Activated CD4-positive, alpha-beta memory T cell treated with anti-CD3 and anti-CD28 coated beads, Interleukin-2, amount 10 ng/mL, durations not matched to agents 7 days and 5 days (primary cell): ENCODE measurements around the gene PRKCQ. TPM values are rescaled to one million over a fixed set of nuclear protein-coding genes. Genes with fewer than 3 reads are reported as not detected.

Source experiments
- CTCF ChIA-PET: fragments of 350-600 bp; sonication (Branson Sonifier 250); formaldehyde crosslinking; loops from one replicate; lab custom pipeline; 2021; ENCODE audit warnings: antibody characterized with exemption, inconsistent platforms; lab: Charles Lee
- POLR2A ChIA-PET: fragments of 350-600 bp; sonication (Branson Sonifier 250); formaldehyde crosslinking; loops from one replicate; lab custom pipeline; 2021; ENCODE audit warnings: antibody characterized with exemption; lab: Charles Lee
- DNase-seq: peaks from one replicate; pipeline ENCODE4 v3.0.0-alpha.2; 2020
- H3K27ac Mint-ChIP-seq: one replicate; pipeline ENCODE4 v1.8.0; 2021; ENCODE audit warnings: mild to moderate bottlenecking, mixed read lengths
- H3K27me3 Mint-ChIP-seq: one replicate; pipeline ENCODE4 v1.8.0; 2021; ENCODE audit warnings: mixed read lengths
- H3K36me3 Mint-ChIP-seq: one replicate; pipeline ENCODE4 v1.8.0; 2021; ENCODE audit warnings: low read depth, mixed read lengths
- H3K4me1 Mint-ChIP-seq: one replicate; pipeline ENCODE4 v1.8.0; 2021; ENCODE audit warnings: mixed read lengths
- H3K4me3 Mint-ChIP-seq: one replicate; pipeline ENCODE4 v1.8.0; 2021; ENCODE audit warnings: mild to moderate bottlenecking, mixed read lengths
- H3K9me3 Mint-ChIP-seq: one replicate; pipeline ENCODE4 v1.8.0; 2021; ENCODE audit warnings: mixed read lengths
- total RNA-seq, 2 experiments: library from RNA; stranded (reverse); gene quantifications; one replicate each; pipeline ENCODE4 v1.2.3, GENCODE V29; 2021

Gene PRKCQ
- total RNA-seq, 2 experiments from 2014 or later, result 69.3 to 70.6 TPM

GRCh38 chr10:6580279-6581029 lies 378 bp upstream of the PRKCQ start:
- Mint-ChIP-seq H3K27me3 (no peaks in the 10 kb centered on the region), H3K36me3 (peaks cover 78% of the 10 kb centered on the region), H3K4me1 (peaks cover 57% of the 10 kb centered on the region), H3K4me3 (peak overlapping the region; percentile 87), H3K9me3 (no peaks in the 10 kb centered on the region), H3K27ac (peak overlapping the region; percentile 98)
- POLR2A ChIA-PET, result interaction anchor here (0.6 to 8.9 kb wide), 28 partner anchors 9 to 170 kb away, joined by 3 to 123 read pairs (median 5); no protein-coding TSS in a partner anchor
- CTCF ChIA-PET, result interaction anchor here (0.6 to 8.8 kb wide), 30 partner anchors 9 to 171 kb away, joined by 3 to 110 read pairs (median 6); no protein-coding TSS in a partner anchor
- DNase-seq, result peak; percentile 87

GRCh38 chr10:6579183-6579903 lies 733 bp downstream of the PRKCQ start:
- POLR2A ChIA-PET, result interaction anchor here (0.6 to 8.9 kb wide), 17 partner anchors 13 to 105 kb away, joined by 3 to 123 read pairs (median 36); no protein-coding TSS in a partner anchor
- Mint-ChIP-seq H3K9me3 (no peaks in the 10 kb centered on the region), H3K27ac (peak overlapping the region; percentile 93), H3K36me3 (peaks cover 76% of the 10 kb centered on the region), H3K27me3 (no peaks in the 10 kb centered on the region), H3K4me3 (peak overlapping the region; percentile 90), H3K4me1 (peaks cover 59% of the 10 kb centered on the region)
- DNase-seq, result no peak
- CTCF ChIA-PET, result interaction anchor here (1.0 to 8.8 kb wide), 5 partner anchors 18 to 161 kb away, joined by 4 to 110 read pairs (median 15); no protein-coding TSS in a partner anchor

GRCh38 chr10:6578795-6579182 lies 1.3 kb downstream of the PRKCQ start:
- Mint-ChIP-seq H3K27me3 (no peaks in the 10 kb centered on the region), H3K36me3 (peaks cover 74% of the 10 kb centered on the region), H3K9me3 (no peaks in the 10 kb centered on the region), H3K4me1 (peaks cover 58% of the 10 kb centered on the region), H3K27ac (peak overlapping the region; percentile 93), H3K4me3 (peak overlapping the region; percentile 90)
- DNase-seq, result no peak
- ChIA-PET POLR2A (interaction anchor here (0.6 to 8.9 kb wide), 24 partner anchors 12 to 168 kb away, joined by 3 to 123 read pairs (median 4); no protein-coding TSS in a partner anchor), CTCF (interaction anchor here (0.6 to 8.8 kb wide), 14 partner anchors 17 to 831 kb away, joined by 3 to 110 read pairs (median 8); no protein-coding TSS in a partner anchor)

GRCh38 chr10:6578251-6578771 lies 1.8 kb downstream of the PRKCQ start:
- Mint-ChIP-seq H3K9me3 (no peaks in the 10 kb centered on the region), H3K27me3 (no peaks in the 10 kb centered on the region), H3K36me3 (peaks cover 74% of the 10 kb centered on the region), H3K27ac (peak overlapping the region; percentile 93), H3K4me1 (peaks cover 58% of the 10 kb centered on the region), H3K4me3 (peak overlapping the region; percentile 90)
- CTCF ChIA-PET, result interaction anchor here (0.6 to 8.8 kb wide), 18 partner anchors 15 to 831 kb away, joined by 3 to 110 read pairs (median 6); no protein-coding TSS in a partner anchor
- DNase-seq, result peak; percentile 61
- POLR2A ChIA-PET, result interaction anchor here (0.8 to 8.9 kb wide), 28 partner anchors 10 to 691 kb away, joined by 3 to 123 read pairs (median 4); no protein-coding TSS in a partner anchor

- Mint-ChIP-seq H3K27me3 (no peaks in the 10 kb centered on the region), H3K4me3 (peak overlapping the region; percentile 73), H3K4me1 (peaks cover 58% of the 10 kb centered on the region), H3K9me3 (no peaks in the 10 kb centered on the region), H3K36me3 (peaks cover 70% of the 10 kb centered on the region), H3K27ac (peak overlapping the region; percentile 71)
- ChIA-PET POLR2A (interaction anchor here (0.7 to 8.9 kb wide), 9 partner anchors 10 to 102 kb away, joined by 3 to 95 read pairs (median 12); no protein-coding TSS in a partner anchor), CTCF (interaction anchor here (0.6 to 8.8 kb wide), 11 partner anchors 9 to 130 kb away, joined by 3 to 110 read pairs (median 15); no protein-coding TSS in a partner anchor)
- DNase-seq, result no peak
Observed at GRCh38 chr10:6576326-6576725, 3.8 kb downstream of the PRKCQ start.

GRCh38 chr10:6574664-6575176 lies 5.4 kb downstream of the PRKCQ start:
- Mint-ChIP-seq H3K27me3 (no peaks in the 10 kb centered on the region), H3K36me3 (peaks cover 77% of the 10 kb centered on the region), H3K4me3 (no peak overlapping the region), H3K4me1 (peaks cover 72% of the 10 kb centered on the region), H3K27ac (no peak overlapping the region), H3K9me3 (no peaks in the 10 kb centered on the region)
- DNase-seq, result no peak
- ChIA-PET CTCF (interaction anchor here (1.2 to 1.9 kb wide), 2 partner anchors 10 to 129 kb away, joined by 3 to 5 read pairs; no protein-coding TSS in a partner anchor), POLR2A (interaction anchor here (1.1 to 2.8 kb wide), 6 partner anchors 8 to 101 kb away, joined by 3 to 13 read pairs (median 6); no protein-coding TSS in a partner anchor)

GRCh38 chr10:6570893-6571292 lies 9.2 kb downstream of the PRKCQ start:
- Mint-ChIP-seq H3K9me3 (no peaks in the 10 kb centered on the region), H3K27me3 (no peaks in the 10 kb centered on the region), H3K4me1 (peaks cover 84% of the 10 kb centered on the region), H3K27ac (no peak overlapping the region), H3K36me3 (peaks cover 67% of the 10 kb centered on the region), H3K4me3 (no peak overlapping the region)
- DNase-seq, result no peak
- ChIA-PET POLR2A (interaction anchor here (1.0 to 1.1 kb wide), 2 partner anchors 9 to 10 kb away, joined by 3 read pairs; no protein-coding TSS in a partner anchor), CTCF (interaction anchor here (0.8 to 1.0 kb wide), 2 partner anchors 100 to 108 kb away, joined by 3 read pairs; no protein-coding TSS in a partner anchor)

GRCh38 chr10:6569259-6569658 lies 10.8 kb downstream of the PRKCQ start:
- Mint-ChIP-seq H3K9me3 (no peaks in the 10 kb centered on the region), H3K36me3 (peaks cover 57% of the 10 kb centered on the region), H3K4me1 (peaks cover 84% of the 10 kb centered on the region), H3K27me3 (no peaks in the 10 kb centered on the region), H3K27ac (no peak overlapping the region), H3K4me3 (no peak overlapping the region)
- POLR2A ChIA-PET, result interaction anchor here (1.0 to 1.7 kb wide), 2 partner anchors 8 to 39 kb away, joined by 3 to 6 read pairs; no protein-coding TSS in a partner anchor
- CTCF ChIA-PET, result no interaction called here
- DNase-seq, result no peak

- H3K9me3 Mint-ChIP-seq, result no peaks in the 10 kb centered on the region
- H3K4me3 Mint-ChIP-seq, result no peak overlapping the region
- H3K27ac Mint-ChIP-seq, result no peak overlapping the region
- H3K4me1 Mint-ChIP-seq, result peaks cover 86% of the 10 kb centered on the region
- H3K27me3 Mint-ChIP-seq, result no peaks in the 10 kb centered on the region
- POLR2A ChIA-PET, result interaction anchor here (0.8 to 1.7 kb wide), 2 partner anchors 10 to 71 kb away, joined by 3 to 6 read pairs; no protein-coding TSS in a partner anchor
- CTCF ChIA-PET, result interaction anchor here (1.0 to 1.1 kb wide), 2 partner anchors 94 to 122 kb away, joined by 3 read pairs; no protein-coding TSS in a partner anchor
- peaks cover 57% of the 10 kb centered on the region for H3K36me3 Mint-ChIP-seq
- no peak for DNase-seq
Observed at GRCh38 chr10:6567884-6568283, 12.2 kb downstream of the PRKCQ start.

- H3K27me3 Mint-ChIP-seq, result no peaks in the 10 kb centered on the region
- POLR2A ChIA-PET, result interaction anchor here (0.7 to 1.3 kb wide), 3 partner anchors 11 to 70 kb away, joined by 3 to 9 read pairs (median 3); no protein-coding TSS in a partner anchor
- no peak for DNase-seq
- H3K27ac Mint-ChIP-seq, result no peak overlapping the region
- H3K4me1 Mint-ChIP-seq, result peaks cover 86% of the 10 kb centered on the region
- peaks cover 53% of the 10 kb centered on the region for H3K36me3 Mint-ChIP-seq
- no peak overlapping the region for H3K4me3 Mint-ChIP-seq
- H3K9me3 Mint-ChIP-seq, result no peaks in the 10 kb centered on the region
- CTCF ChIA-PET, result interaction anchor here (0.7 to 1.1 kb wide), 4 partner anchors 9 to 121 kb away, joined by 3 read pairs; no protein-coding TSS in a partner anchor
Observed at GRCh38 chr10:6567203-6567703, 12.8 kb downstream of the PRKCQ start.

GRCh38 chr10:6565588-6565987 lies 14.5 kb downstream of the PRKCQ start:
- no peaks in the 10 kb centered on the region for H3K9me3 Mint-ChIP-seq
- CTCF ChIA-PET, result no interaction called here
- H3K4me1 Mint-ChIP-seq, result peaks cover 82% of the 10 kb centered on the region
- POLR2A ChIA-PET, result no interaction called here
- DNase-seq, result no peak
- H3K27me3 Mint-ChIP-seq, result no peaks in the 10 kb centered on the region
- H3K36me3 Mint-ChIP-seq, result peaks cover 48% of the 10 kb centered on the region
- H3K4me3 Mint-ChIP-seq, result no peak overlapping the region
- no peak overlapping the region for H3K27ac Mint-ChIP-seq
